Glutamatergic neuron (in vitro differentiated cells): ENCODE results near the gene SPEG. TPM values are rescaled to one million over a fixed set of nuclear protein-coding genes. Genes with fewer than 3 reads are reported as not detected.

Experiments used
- DNase-seq: peaks from one replicate; pipeline ENCODE4 v3.0.0; 2022
- H3K27ac Mint-ChIP-seq: one replicate; pipeline ENCODE4 v1.8.0; 2020; ENCODE audit warnings: mild to moderate bottlenecking, mixed read lengths, inconsistent platforms; ENCODE audit not compliant: unreplicated experiment
- H3K27me3 Mint-ChIP-seq: one replicate; pipeline ENCODE4 v1.8.0; 2020; ENCODE audit warnings: mild to moderate bottlenecking, moderate library complexity, mixed read lengths, inconsistent platforms; ENCODE audit not compliant: unreplicated experiment
- H3K36me3 Mint-ChIP-seq: one replicate; pipeline ENCODE4 v1.8.0; 2020; ENCODE audit warnings: mild to moderate bottlenecking, mixed read lengths, inconsistent platforms; ENCODE audit not compliant: unreplicated experiment
- H3K4me1 Mint-ChIP-seq: one replicate; pipeline ENCODE4 v1.8.0; 2020; ENCODE audit warnings: mild to moderate bottlenecking, low read depth, mixed read lengths, inconsistent platforms; ENCODE audit not compliant: unreplicated experiment
- H3K4me3 Mint-ChIP-seq: one replicate; pipeline ENCODE4 v1.8.0; 2020; ENCODE audit warnings: mild to moderate bottlenecking, mixed read lengths, inconsistent platforms; ENCODE audit not compliant: unreplicated experiment
- H3K9me3 Mint-ChIP-seq: one replicate; pipeline ENCODE4 v1.8.0; 2020; ENCODE audit warnings: mild to moderate bottlenecking, moderate library complexity, mixed read lengths, inconsistent platforms; ENCODE audit not compliant: unreplicated experiment
- total RNA-seq: library from RNA; stranded (reverse); fragmentation: NEBNext Ultra II Directional; extraction: Animal tissue kit (Norgen Biotek cat#: 25700); gene quantifications from one replicate; pipeline ENCODE4 v1.2.1, GENCODE V29; 2021; ENCODE audit not compliant: unreplicated experiment
- TF ChIP-seq, protein P1 (sequence below): fragments of 200-600 bp; sonication (generic); IDR thresholded peaks from one replicate; pipeline ENCODE4 v1.5.0; 2021; ENCODE audit not compliant: partially characterized antibody, unreplicated experiment

Gene SPEG
- total RNA-seq, 1 donor from 2014 or later: 92.9 TPM

DNA sequence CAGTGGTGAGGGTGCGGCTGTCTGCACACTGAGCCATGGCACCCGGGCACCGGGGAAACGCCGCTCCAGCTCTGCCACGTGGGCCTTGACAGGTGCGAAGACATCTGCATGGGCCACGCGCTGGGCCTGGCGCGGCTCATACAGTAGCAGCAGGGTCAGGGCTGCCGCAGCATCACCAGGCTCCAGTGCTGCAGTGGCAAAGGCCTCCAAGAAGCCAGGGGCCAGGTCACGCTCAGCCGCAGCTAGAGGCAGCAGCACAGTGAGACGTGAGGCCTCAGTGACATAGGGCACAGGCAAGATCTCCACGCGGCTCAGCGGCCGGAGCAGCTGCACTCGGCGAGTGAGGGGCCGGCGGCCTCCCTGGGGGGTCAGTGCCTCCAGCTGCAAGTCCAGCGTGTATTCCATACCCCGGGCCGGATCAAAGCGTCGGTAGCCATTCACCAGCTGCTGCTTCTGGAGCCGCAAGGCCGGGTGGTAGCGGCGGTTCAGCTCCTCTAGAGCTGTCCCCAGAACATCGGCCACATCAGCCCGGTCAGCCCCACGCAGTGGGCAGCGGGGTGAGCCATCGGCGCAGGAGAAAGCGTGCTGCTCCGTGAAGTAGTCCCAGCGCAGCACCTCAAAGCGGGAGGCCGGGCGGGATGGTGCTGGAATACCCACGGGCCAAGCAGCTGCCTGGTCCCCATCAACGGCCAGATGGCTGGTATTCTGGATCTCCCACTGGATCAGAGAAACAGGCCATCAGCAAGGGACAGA lies 105.5 kb downstream of the SPEG start:
- no peak overlapping the region for H3K4me3 Mint-ChIP-seq
- H3K27me3 Mint-ChIP-seq: peaks cover 12% of the 10 kb centered on the region
- H3K27ac Mint-ChIP-seq: no peak overlapping the region
- H3K36me3 Mint-ChIP-seq: peaks cover 8% of the 10 kb centered on the region
- TF ChIP-seq, protein P1, sequence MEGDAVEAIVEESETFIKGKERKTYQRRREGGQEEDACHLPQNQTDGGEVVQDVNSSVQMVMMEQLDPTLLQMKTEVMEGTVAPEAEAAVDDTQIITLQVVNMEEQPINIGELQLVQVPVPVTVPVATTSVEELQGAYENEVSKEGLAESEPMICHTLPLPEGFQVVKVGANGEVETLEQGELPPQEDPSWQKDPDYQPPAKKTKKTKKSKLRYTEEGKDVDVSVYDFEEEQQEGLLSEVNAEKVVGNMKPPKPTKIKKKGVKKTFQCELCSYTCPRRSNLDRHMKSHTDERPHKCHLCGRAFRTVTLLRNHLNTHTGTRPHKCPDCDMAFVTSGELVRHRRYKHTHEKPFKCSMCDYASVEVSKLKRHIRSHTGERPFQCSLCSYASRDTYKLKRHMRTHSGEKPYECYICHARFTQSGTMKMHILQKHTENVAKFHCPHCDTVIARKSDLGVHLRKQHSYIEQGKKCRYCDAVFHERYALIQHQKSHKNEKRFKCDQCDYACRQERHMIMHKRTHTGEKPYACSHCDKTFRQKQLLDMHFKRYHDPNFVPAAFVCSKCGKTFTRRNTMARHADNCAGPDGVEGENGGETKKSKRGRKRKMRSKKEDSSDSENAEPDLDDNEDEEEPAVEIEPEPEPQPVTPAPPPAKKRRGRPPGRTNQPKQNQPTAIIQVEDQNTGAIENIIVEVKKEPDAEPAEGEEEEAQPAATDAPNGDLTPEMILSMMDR: no peak
- peaks cover 33% of the 10 kb centered on the region for H3K4me1 Mint-ChIP-seq
- no peak for DNase-seq
- peaks cover 22% of the 10 kb centered on the region for H3K9me3 Mint-ChIP-seq

DNA sequence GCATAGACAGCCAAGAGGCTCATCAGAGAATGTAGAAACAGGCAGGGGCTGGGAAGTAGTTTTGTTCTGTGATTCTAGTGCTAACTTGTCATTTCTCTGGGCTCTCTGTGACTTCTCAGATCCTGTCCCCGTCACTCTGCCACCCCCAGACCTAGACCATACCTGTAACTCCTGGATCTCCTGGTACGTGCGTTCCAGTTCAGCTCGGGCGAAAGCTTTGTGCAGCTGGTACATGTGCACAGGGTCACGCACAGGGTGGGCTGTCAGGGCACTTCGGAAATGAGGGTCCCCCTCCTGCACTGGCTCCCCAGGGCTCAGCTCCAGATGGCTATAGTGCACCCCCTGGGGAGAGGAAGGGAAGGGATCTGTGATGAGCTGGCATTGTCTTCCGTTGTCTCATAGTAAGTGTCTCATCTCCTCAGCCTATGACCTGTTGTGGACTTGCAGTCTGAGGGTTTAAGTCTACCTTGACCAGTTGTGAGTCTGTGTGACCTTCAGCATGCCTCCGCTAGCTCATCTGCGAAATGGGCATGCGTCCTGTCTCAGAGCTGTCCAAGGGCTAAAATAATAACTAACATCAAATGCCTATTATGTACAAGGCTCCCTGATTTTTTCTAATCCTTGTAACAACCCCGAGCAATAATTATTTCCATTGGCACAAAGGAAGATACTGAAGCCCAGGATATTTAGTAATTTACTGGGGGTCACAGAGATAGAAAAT lies 106.3 kb downstream of the SPEG start:
- DNase-seq: no peak
- Mint-ChIP-seq H3K27me3 (peaks cover 12% of the 10 kb centered on the region), H3K36me3 (peaks cover 8% of the 10 kb centered on the region), H3K4me3 (peak overlapping the region; percentile 46), H3K27ac (peak overlapping the region; percentile 74), H3K4me1 (peaks cover 30% of the 10 kb centered on the region), H3K9me3 (peaks cover 18% of the 10 kb centered on the region)
- TF ChIP-seq, protein P1: no peak

DNA sequence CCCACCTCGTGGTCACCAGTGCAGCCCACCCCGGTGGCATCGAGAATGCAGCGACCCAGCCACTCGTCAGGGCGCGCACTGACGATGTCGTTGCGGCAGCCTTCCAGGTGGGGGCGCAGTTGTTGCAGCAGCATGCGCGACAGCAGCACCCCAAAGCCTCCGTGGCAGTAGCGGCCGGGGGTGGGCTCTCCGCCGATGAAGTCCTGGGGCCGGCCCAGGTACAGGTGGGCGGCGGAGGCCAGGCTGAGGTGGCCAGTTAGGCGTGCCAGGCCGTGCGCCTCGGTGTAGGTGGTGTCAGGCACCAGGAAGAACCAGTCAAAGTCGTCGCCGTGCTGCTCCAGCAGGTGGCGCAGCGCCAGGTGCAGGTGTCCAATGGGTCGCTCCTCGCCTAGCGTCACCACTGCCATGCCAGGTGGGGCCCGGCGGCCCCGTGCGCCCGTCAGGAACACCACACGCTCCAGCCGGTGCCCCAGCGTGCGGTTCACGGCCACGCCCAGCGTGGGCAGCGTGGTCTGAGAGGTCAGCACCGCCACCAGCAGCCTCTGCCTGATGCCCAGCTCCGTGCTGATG lies 107.1 kb downstream of the SPEG start:
- H3K36me3 Mint-ChIP-seq: peaks cover 8% of the 10 kb centered on the region
- H3K9me3 Mint-ChIP-seq: peaks cover 21% of the 10 kb centered on the region
- peak; percentile 92 for DNase-seq
- no peak overlapping the region for H3K4me3 Mint-ChIP-seq
- H3K27me3 Mint-ChIP-seq: peaks cover 12% of the 10 kb centered on the region
- TF ChIP-seq, protein P1: peak; percentile 100
- peaks cover 32% of the 10 kb centered on the region for H3K4me1 Mint-ChIP-seq
- H3K27ac Mint-ChIP-seq: no peak overlapping the region

DNA sequence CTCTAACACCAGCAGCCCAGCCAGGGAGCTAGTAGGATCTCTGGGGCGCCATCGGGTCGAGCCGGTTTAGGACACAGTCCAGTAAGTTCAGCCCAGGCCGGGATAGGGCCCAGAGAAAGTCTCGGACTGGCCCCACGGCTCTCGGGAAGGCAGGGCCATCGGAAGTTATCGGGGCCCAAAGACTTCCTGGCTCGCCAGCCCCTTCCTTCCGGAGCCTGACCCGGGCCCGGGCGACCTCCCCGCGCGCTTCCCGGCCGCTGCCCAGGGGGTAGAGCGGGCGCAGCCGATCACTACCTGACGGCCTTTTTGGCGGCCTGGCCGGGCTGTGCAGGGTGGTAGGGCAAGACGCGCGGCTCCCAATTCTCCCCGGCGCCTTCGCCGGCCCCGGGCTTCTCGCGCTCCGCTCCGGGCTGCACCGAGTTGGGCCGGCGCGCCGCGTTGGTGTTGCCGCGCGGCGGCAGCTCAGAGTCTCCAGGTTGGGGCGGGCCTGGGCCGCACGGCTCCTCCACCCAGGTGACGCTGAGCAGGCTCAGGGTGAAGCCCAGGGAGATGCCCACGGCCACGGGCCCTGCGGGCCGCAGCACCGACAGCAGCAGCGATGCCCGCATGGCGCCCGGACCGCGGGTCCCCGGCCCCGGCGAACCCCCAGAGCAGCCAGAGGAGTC lies 108.4 kb downstream of the SPEG start:
- peak overlapping the region; percentile 90 for H3K4me3 Mint-ChIP-seq
- peaks cover 25% of the 10 kb centered on the region for H3K9me3 Mint-ChIP-seq
- H3K36me3 Mint-ChIP-seq: peaks cover 13% of the 10 kb centered on the region
- TF ChIP-seq, protein P1: no peak
- H3K4me1 Mint-ChIP-seq: peaks cover 26% of the 10 kb centered on the region
- no peak for DNase-seq
- peak overlapping the region; percentile 54 for H3K27ac Mint-ChIP-seq
- peaks cover 16% of the 10 kb centered on the region for H3K27me3 Mint-ChIP-seq
